ENCODE results near the gene CACNA2D4. TPM values are rescaled to one million over a fixed set of nuclear protein-coding genes. Genes with fewer than 3 reads are reported as not detected.

Gene CACNA2D4
- total and polyA plus RNA-seq, 5 donors: 1.0 to 3.0 (median 1.4) TPM

DNA sequence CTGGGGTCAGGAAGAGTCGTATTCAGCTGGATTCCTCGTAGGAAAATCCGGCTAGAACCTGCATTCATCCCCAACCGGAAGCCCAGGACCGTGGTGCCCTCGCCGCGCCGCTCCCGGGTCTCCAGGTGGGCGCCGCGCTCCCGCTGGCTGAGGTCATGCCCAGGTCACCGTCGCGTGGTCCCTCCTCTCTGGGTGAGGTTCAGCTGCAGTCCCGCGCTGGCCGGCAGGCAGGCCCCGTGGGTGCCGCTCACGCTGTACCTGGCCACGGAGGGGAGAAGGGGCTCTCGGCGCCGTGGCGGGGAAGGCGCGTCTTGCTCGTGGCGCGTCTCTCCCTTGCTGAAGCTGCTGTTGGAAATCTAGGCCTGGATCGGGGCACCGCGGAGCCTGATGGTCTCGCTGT, 53.6 kb downstream of the CACNA2D4 start:
- Histone ChIP-seq H3K27me3 (ENCODE audit: control insufficient read depth, insufficient read depth) (no peaks in the 10 kb centered on the region), H3K9me3 (ENCODE audit: control insufficient read depth, low read length) (peaks cover 3% of the 10 kb centered on the region), H3K4me1 (ENCODE audit: control insufficient read depth, insufficient read depth, low read length) (no peaks in the 10 kb centered on the region), H3K4me3 (ENCODE audit: low read length) (no peak overlapping the region), H3K27ac (ENCODE audit: low read length) (no peak overlapping the region)
- WGBS: 39% methylated on average over 37 of the region's 37 CpGs
- intact Hi-C loops (cut with DNase I): no loop called here
- DNase-seq: no peak
- ATAC-seq: no peak

DNA sequence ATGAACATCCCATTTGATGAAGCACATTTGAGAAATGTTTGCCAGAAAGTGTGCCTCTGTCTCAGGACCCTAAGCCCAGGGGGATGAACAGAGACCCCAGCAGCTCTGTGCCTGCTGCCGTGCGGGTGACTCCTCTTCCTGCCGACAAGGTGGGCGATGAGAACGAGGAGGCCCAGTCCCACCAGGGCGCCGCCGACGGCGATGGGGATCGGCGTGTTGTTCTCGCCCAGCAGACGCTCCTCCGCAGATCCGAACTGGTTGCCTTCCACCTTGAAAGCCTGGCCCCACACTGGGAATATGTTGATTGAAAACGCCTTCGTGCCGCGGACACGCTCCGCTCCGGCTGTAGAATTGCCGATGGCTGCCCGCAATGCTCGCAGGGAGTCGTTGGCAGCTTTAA, 54.0 kb downstream of the CACNA2D4 start:
- H3K4me3 ChIP-seq (ENCODE audit: low read length): no peak overlapping the region
- H3K9me3 ChIP-seq (ENCODE audit: control insufficient read depth, low read length): peaks cover 3% of the 10 kb centered on the region
- no peak for ATAC-seq
- no peak overlapping the region for H3K27ac ChIP-seq (ENCODE audit: low read length)
- H3K4me1 ChIP-seq (ENCODE audit: control insufficient read depth, insufficient read depth, low read length): no peaks in the 10 kb centered on the region
- WGBS: 45% methylated on average over 27 of the region's 27 CpGs
- no peak for DNase-seq
- no peaks in the 10 kb centered on the region for H3K27me3 ChIP-seq (ENCODE audit: control insufficient read depth, insufficient read depth)
- intact Hi-C loops (cut with DNase I): no loop called here

DNA sequence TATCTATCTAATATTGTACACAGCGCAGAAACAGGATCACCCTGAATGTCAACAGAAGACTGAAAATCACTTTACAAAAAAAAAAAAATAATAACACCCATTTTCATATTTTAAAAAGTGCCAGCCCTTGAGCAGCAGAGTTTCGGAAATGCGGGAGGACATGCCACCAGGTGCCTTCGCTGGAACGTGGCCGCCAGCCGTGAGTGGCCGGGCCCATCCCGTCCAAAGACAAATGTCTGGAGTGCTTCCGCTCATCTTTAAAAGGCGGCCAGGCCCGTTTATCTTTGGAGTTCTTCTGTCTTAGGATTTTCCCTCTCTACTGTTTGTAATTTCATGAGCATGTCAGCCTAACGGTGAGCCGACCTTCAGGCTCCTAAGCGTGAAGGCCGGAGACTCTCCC, 54.6 kb downstream of the CACNA2D4 start:
- intact Hi-C loops (cut with DNase I): no loop called here
- Histone ChIP-seq H3K4me3 (ENCODE audit: low read length) (no peak overlapping the region), H3K9me3 (ENCODE audit: control insufficient read depth, low read length) (no peaks in the 10 kb centered on the region), H3K4me1 (ENCODE audit: control insufficient read depth, insufficient read depth, low read length) (no peaks in the 10 kb centered on the region), H3K27ac (ENCODE audit: low read length) (no peak overlapping the region), H3K27me3 (ENCODE audit: control insufficient read depth, insufficient read depth) (no peaks in the 10 kb centered on the region)
- 86% methylated on average over 16 of the region's 16 CpGs for WGBS
- DNase-seq (no peak), ATAC-seq (no peak)

DNA sequence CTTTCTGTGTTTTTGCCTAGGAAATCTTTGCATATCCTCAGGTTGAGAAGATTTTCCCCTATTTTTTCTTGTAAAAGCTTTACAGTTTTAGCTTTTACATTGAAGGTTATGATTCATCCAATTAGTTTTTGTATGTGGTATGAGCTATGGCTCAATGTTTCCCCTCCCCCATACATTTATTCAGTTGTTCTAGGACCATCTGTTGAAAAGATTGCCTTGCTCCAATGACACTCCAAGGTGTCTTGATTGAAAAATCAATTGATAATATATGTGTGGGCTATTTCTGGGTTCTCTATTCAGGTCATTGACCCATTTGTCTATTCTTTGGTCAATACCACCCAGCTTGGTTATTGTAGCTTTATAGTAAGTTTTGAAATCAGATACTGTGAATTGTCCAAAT, 55.5 kb downstream of the CACNA2D4 start:
- Histone ChIP-seq H3K27ac (ENCODE audit: low read length) (no peak overlapping the region), H3K27me3 (ENCODE audit: control insufficient read depth, insufficient read depth) (no peaks in the 10 kb centered on the region), H3K4me3 (ENCODE audit: low read length) (no peak overlapping the region), H3K9me3 (ENCODE audit: control insufficient read depth, low read length) (no peaks in the 10 kb centered on the region), H3K4me1 (ENCODE audit: control insufficient read depth, insufficient read depth, low read length) (no peaks in the 10 kb centered on the region)
- intact Hi-C loops (cut with DNase I): no loop called here
- ATAC-seq (no peak), DNase-seq (no peak)

DNA sequence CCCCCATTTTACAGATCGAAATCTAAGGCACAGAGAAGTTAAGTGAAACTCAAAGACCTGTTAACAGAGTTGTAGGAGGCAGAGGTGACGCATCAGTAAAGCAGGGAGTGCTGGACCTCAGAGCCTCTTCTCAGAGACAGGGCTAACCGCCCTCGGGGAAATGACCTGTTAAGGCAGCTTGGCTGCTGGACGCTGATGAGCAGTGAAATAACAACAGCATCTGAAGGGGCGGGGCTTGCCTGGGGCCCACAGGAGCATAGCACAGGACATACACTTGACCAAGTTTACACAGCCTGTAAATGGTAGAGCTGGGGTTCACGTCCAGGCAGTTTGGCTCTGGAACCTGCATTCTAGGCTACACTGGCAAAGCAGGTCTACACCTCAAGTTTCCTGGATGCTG, 58.8 kb downstream of the CACNA2D4 start:
- intact Hi-C loops (cut with DNase I): no loop called here
- no peak overlapping the region for H3K27ac ChIP-seq (ENCODE audit: low read length)
- H3K27me3 ChIP-seq (ENCODE audit: control insufficient read depth, insufficient read depth): no peaks in the 10 kb centered on the region
- ATAC-seq: no peak
- WGBS: 73% methylated on average over 7 of the region's 7 CpGs
- H3K4me3 ChIP-seq (ENCODE audit: low read length): no peak overlapping the region
- H3K4me1 ChIP-seq (ENCODE audit: control insufficient read depth, insufficient read depth, low read length): no peaks in the 10 kb centered on the region
- DNase-seq: no peak
- H3K9me3 ChIP-seq (ENCODE audit: control insufficient read depth, low read length): peaks cover 9% of the 10 kb centered on the region

DNA sequence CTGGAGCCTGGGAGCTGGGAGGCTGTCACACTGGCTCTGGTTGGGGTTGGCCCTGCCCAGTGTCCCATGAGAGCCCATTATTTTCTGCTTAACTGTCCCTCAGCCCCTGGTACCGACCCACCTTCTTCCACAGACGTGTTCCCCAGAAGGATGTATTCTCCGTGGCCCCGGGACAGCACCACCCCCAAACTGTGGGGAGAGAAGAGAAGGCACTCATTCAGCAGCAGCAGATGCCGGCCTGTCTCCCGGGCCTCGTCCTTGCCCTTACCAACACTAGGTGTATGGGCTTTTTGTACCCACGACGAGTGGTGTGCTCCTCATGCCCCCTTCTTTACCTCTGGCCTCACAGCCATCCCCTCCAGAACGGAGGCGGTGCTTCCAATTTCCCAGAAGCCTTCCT, 60.0 kb downstream of the CACNA2D4 start:
- no peak for ATAC-seq
- WGBS: 88% methylated on average over 11 of the region's 11 CpGs
- Histone ChIP-seq H3K4me3 (ENCODE audit: low read length) (no peak overlapping the region), H3K27me3 (ENCODE audit: control insufficient read depth, insufficient read depth) (no peaks in the 10 kb centered on the region), H3K27ac (ENCODE audit: low read length) (no peak overlapping the region), H3K9me3 (ENCODE audit: control insufficient read depth, low read length) (peaks cover 9% of the 10 kb centered on the region), H3K4me1 (ENCODE audit: control insufficient read depth, insufficient read depth, low read length) (no peaks in the 10 kb centered on the region)
- intact Hi-C loops (cut with DNase I): no loop called here
- no peak for DNase-seq

DNA sequence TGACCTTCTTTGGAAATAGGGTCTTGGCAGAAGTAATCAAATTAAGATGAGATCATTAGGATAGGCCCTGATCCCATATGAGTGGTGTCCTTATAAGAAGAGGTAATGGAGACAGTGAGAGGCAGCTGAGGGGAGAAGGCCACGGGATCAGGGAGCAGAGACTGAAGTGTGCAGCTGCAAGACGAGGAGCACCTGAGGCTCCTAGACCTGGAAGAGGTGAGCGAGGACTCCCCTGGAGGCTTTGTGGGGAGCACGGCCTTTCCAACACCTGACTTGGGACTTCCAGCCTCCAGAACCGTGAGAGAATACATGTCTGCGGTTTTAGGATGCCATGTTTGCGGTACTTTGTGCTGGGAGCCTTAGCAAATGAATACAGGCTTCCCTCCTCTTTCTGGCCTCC, 60.6 kb downstream of the CACNA2D4 start:
- ATAC-seq (no peak), DNase-seq (no peak)
- peaks cover 9% of the 10 kb centered on the region for H3K9me3 ChIP-seq (ENCODE audit: control insufficient read depth, low read length)
- no peaks in the 10 kb centered on the region for H3K27me3 ChIP-seq (ENCODE audit: control insufficient read depth, insufficient read depth)
- 87% methylated on average over 7 of the region's 7 CpGs for WGBS
- no peaks in the 10 kb centered on the region for H3K4me1 ChIP-seq (ENCODE audit: control insufficient read depth, insufficient read depth, low read length)
- intact Hi-C loops (cut with DNase I): no loop called here
- no peak overlapping the region for H3K4me3 ChIP-seq (ENCODE audit: low read length)
- no peak overlapping the region for H3K27ac ChIP-seq (ENCODE audit: low read length)

DNA sequence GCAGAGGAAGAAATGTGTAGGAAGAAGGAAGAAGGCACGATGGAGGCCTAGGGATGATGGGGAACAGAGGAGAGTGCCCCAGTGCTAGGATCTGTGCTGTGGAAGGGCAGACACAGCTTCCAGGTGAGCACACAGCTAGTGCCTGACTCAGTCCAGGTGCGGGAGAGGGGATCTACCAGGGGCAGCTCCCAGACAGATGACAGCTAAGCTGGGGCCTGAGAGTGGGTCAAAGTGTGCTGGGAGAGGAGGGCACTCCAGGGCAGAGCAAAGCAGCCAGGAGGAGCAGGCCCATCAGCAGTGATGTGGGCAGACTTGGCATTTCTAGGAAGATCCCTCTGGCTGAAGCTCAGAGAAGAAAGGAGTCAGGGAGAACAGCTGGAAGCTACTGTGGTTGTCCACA, 61.4 kb downstream of the CACNA2D4 start:
- H3K9me3 ChIP-seq (ENCODE audit: control insufficient read depth, low read length): peaks cover 9% of the 10 kb centered on the region

DNA sequence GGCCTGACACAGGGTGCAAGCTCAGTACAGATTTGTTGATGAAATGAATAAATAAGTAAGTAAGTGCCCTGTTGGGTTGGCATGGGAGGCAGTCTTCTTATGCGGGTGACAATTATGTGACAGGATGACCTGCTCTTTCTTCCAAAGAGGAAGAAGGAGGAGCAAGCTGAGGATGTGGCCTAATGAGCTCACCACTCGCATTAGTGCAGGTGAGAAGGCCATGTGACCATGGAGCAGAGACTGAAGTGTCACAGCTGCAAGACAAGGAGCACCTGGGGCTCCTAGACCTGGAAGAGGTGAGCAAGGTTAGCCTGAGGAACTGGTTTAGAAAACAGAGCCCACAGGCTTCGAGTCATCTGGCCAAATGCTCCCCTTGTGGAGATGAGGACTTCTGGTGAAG, 63.2 kb downstream of the CACNA2D4 start:
- intact Hi-C loops (cut with DNase I): no loop called here
- H3K9me3 ChIP-seq (ENCODE audit: control insufficient read depth, low read length): peaks cover 9% of the 10 kb centered on the region
- H3K4me3 ChIP-seq (ENCODE audit: low read length): no peak overlapping the region
- WGBS: 68% methylated on average over 3 of the region's 3 CpGs
- ATAC-seq (no peak), DNase-seq (no peak)
- no peaks in the 10 kb centered on the region for H3K27me3 ChIP-seq (ENCODE audit: control insufficient read depth, insufficient read depth)
- no peaks in the 10 kb centered on the region for H3K4me1 ChIP-seq (ENCODE audit: control insufficient read depth, insufficient read depth, low read length)
- no peak overlapping the region for H3K27ac ChIP-seq (ENCODE audit: low read length)

More for the DNA sequence above, 61.4 kb downstream of the CACNA2D4 start:
- H3K27me3 ChIP-seq (ENCODE audit: control insufficient read depth, insufficient read depth): no peaks in the 10 kb centered on the region
- intact Hi-C loops (cut with DNase I): no loop called here
- DNase-seq: no peak
- H3K4me1 ChIP-seq (ENCODE audit: control insufficient read depth, insufficient read depth, low read length): no peaks in the 10 kb centered on the region
- ATAC-seq: no peak
- WGBS: 41% methylated on average over 2 of the region's 2 CpGs
- H3K4me3 ChIP-seq (ENCODE audit: low read length): no peak overlapping the region
- no peak overlapping the region for H3K27ac ChIP-seq (ENCODE audit: low read length)

DNA sequence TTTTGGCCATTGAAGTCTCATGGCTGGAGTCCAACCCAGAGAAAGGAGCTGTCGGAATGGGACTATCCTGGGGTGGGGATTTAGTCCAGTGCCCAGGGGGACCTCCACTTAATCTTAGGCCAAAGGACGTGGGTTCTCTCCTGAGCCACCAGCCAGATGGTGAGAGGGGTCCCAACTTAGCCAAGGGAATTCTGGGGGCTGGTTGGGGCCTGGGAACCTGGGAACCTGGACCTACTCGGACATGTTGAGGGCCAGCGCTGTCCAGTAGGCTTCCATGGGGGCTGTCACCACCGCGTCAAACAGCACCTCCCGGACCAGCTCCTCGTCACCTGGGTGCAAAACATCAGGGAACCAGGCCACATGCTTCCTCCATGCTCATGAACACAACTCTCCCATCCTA, 64.7 kb downstream of the CACNA2D4 start:
- no peak overlapping the region for H3K27ac ChIP-seq (ENCODE audit: low read length)
- H3K27me3 ChIP-seq (ENCODE audit: control insufficient read depth, insufficient read depth): no peaks in the 10 kb centered on the region
- no peak overlapping the region for H3K4me3 ChIP-seq (ENCODE audit: low read length)
- no peaks in the 10 kb centered on the region for H3K4me1 ChIP-seq (ENCODE audit: control insufficient read depth, insufficient read depth, low read length)
- peaks cover 9% of the 10 kb centered on the region for H3K9me3 ChIP-seq (ENCODE audit: control insufficient read depth, low read length)
- intact Hi-C loops (cut with DNase I): no loop called here
- ATAC-seq: no peak
- WGBS: 91% methylated on average over 8 of the region's 8 CpGs
- no peak for DNase-seq

DNA sequence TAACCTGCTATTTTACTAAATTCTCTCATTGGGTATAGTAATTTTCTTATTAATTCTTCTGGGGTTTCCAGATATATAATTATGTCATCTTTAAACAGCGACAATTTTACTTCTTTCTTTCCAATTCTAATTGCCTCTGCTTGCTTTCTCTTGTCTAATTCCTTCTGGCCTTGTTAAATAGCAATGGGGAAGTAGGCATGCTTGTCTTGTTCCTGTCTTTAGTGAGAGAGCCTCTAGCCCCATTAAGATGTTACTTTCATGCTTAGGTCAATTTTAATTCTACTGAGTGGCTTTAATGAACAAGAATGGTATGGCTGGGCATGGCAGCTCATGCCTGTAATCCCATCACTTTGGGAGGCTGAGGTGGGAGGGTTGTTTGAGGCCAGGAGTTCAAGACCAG, 66.4 kb downstream of the CACNA2D4 start:
- Histone ChIP-seq H3K4me1 (ENCODE audit: control insufficient read depth, insufficient read depth, low read length) (no peaks in the 10 kb centered on the region), H3K9me3 (ENCODE audit: control insufficient read depth, low read length) (peaks cover 9% of the 10 kb centered on the region), H3K27ac (ENCODE audit: low read length) (no peak overlapping the region), H3K4me3 (ENCODE audit: low read length) (no peak overlapping the region), H3K27me3 (ENCODE audit: control insufficient read depth, insufficient read depth) (no peaks in the 10 kb centered on the region)
- WGBS: 81% methylated on average over 1 of the region's 1 CpG
- ATAC-seq (no peak), DNase-seq (no peak)
- intact Hi-C loops (cut with DNase I): no loop called here

DNA sequence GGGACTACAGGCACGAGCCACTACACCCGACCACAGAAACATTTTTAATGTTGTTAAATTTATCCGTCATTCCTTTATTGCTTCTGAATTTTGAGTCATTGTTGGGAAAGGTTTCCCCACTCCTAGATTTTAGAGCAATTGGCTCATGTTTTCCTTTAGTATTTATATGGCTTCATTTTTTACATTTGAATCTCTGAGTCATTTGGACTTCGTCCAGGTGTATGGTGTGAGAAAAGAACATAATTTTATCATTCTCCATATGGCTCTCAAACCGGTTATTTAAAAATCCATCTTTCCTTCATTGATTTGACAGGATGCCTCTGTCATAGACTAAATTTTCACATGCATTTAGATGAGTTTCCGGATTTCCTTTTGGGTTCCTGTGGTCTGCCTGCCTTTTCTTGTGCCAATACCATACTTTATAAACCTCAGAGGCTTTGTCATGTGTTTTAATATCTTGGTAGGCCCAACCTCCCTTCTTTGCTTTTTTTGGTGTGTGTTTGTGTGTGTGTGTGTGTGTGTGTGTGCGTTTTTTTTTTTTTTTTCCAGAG, 67.2 kb downstream of the CACNA2D4 start:
- no peak for ATAC-seq
- peaks cover 9% of the 10 kb centered on the region for H3K9me3 ChIP-seq (ENCODE audit: control insufficient read depth, low read length)
- 58% methylated on average over 7 of the region's 7 CpGs for WGBS
- no peak for DNase-seq
- H3K27me3 ChIP-seq (ENCODE audit: control insufficient read depth, insufficient read depth): no peaks in the 10 kb centered on the region
- intact Hi-C loops (cut with DNase I): no loop called here
- H3K27ac ChIP-seq (ENCODE audit: low read length): no peak overlapping the region
- H3K4me1 ChIP-seq (ENCODE audit: control insufficient read depth, insufficient read depth, low read length): no peaks in the 10 kb centered on the region
- no peak overlapping the region for H3K4me3 ChIP-seq (ENCODE audit: low read length)

Data from right cardiac atrium (tissue), 5 donors.